DOHH2 (cell line): ENCODE results near the gene PDE7B.

Experiments used
- CTCF ChIP-seq: fragments of 200-600 bp; sonication (generic); IDR thresholded peaks from one replicate; pipeline ENCODE4 v1.5.1; 2014; ENCODE audit warnings: antibody characterized with exemption, mild to moderate bottlenecking, low read depth, low read length; ENCODE audit not compliant: poor library complexity, severe bottlenecking
- EZH2phosphoT487 ChIP-seq: fragments of 200-600 bp; sonication (generic); IDR thresholded peaks from 2 replicates; pipeline ENCODE4 v1.6.1; 2017; ENCODE audit warnings: borderline replicate concordance, mild to moderate bottlenecking, antibody characterized with exemption, low read length, moderate library complexity, mixed read lengths

GRCh38 chr6:136171231-136171630 lies 319.7 kb downstream of the PDE7B start:
- TF ChIP-seq CTCF (no peak), EZH2phosphoT487 (no peak)
